LNCaP clone FGC (cell line): ENCODE measurements around the gene SEMA6A.
"Not testable (repeated sequence)": the region's sequence is repeated elsewhere in the genome, so short reads cannot be mapped to it uniquely, and the experiment has no call there.

ENCODE experiments used
- DNase-seq: peaks from one replicate; pipeline ENCODE4 v3.0.0-alpha.2; 2011; ENCODE audit warnings: low read depth
- H3K4me3 ChIP-seq: 2 replicates; pipeline ENCODE4 v1.5.1; 2011; ENCODE audit warnings: mild to moderate bottlenecking, low read depth, low read length, control low read depth
- TF ChIP-seq, protein P1 (sequence below): IDR thresholded peaks from 2 replicates; pipeline ENCODE4 v1.5.1; 2012; ENCODE audit warnings: mild to moderate bottlenecking; ENCODE audit not compliant: control insufficient read depth, insufficient read depth; ENCODE audit errors: extremely low read depth

Gene SEMA6A

DNA sequence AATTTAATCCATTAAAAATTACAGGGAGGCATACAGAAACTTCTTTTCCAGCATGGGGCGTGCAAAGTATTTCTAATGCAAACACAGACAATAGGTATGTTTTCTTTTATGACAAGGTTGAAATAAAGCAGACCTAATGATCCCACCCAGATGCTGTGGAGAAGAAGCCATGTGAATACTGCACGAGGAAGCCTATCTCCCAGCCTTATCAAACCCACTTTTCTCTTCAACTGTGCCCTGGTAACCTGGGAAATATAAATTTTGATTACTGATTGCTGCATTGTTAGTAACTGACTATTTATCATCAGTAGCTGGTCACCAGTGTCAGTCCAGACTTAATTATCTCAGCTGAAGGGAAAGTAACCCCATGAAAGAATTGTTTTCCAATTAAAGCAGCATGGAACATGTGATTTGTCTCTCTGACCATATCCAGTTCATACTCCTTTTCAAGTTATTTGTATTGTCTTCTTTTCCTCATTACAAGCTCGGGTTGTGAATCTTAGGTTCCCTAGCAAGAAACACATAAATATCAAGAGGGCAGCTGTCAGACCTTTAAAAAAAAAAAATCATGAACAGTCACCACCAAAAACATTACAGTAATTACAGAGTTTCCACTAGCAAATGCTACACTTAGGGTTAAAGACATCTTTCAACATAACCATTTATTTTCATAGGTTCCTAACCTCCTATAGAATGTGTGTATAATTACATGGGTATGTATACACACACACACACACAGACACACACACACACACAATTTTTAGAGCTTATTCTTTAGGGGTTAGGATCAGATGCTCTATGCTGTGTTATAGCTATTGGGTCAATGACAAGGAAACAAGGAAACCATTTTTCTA is 50.3 kb downstream of the SEMA6A start:
- no peak overlapping the region for H3K4me3 ChIP-seq
- TF ChIP-seq, protein P1, sequence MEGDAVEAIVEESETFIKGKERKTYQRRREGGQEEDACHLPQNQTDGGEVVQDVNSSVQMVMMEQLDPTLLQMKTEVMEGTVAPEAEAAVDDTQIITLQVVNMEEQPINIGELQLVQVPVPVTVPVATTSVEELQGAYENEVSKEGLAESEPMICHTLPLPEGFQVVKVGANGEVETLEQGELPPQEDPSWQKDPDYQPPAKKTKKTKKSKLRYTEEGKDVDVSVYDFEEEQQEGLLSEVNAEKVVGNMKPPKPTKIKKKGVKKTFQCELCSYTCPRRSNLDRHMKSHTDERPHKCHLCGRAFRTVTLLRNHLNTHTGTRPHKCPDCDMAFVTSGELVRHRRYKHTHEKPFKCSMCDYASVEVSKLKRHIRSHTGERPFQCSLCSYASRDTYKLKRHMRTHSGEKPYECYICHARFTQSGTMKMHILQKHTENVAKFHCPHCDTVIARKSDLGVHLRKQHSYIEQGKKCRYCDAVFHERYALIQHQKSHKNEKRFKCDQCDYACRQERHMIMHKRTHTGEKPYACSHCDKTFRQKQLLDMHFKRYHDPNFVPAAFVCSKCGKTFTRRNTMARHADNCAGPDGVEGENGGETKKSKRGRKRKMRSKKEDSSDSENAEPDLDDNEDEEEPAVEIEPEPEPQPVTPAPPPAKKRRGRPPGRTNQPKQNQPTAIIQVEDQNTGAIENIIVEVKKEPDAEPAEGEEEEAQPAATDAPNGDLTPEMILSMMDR, result no peak
- DNase-seq, result no peak

DNA sequence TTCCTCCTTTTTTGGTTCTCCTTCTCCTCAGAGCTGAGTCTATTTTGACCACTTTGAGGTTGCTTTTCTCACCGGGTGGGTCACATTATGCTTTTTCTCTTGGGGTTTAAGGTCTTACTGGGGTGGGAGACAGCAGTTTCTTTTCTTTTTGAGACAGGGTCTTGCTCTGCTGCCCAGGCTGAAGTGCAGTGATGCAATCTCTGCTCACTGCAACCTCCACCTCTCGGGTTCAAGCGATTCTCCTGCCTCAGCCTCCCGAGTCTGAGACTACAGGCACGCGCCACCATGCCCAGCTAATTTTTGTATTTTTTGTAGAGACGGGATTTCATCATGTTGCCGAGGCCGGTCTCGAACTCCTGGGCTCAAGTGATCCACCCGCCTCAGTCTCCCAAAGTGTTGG is 51.4 kb downstream of the SEMA6A start:
- DNase-seq, H3K4me3 ChIP-seq: not testable (repeated sequence)

DNA sequence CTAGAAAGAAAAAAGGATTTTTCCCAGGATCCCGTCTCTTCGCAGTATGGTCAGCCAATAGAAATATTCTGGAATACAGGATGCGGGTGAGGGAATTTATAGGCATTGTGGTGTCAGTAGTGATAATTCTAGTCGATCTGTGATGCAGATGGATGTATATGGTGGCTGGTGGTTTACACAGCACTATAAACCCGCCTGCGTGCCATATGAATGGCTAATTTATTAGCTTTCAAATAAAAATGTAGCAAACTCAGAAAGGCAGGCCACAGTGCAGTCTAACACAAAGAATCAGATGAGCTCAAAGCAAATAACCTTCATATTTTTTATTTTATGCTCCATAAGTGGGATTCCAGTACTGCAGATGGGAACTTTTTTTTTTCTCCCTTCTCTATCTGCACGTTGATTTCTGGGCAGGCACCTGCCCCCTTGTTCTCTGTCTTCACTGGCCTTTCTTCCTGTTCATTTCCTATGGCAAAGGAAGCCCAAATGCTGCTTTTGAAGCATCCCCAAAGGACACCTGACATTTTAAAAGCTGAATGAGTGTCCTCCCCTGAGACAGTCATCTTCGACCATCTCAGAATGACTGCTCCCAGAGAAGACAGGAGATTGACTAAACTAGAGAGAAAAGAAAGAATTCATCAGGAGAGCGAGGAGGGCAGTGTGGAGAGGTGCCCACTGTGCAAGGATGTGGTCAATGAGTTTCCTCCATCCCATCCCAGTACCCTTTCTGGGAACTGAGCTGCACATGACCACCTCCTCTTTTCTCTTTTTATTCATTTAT is 52.1 kb downstream of the SEMA6A start:
- H3K4me3 ChIP-seq, result no peak overlapping the region
- TF ChIP-seq, protein P1, result no peak
- no peak for DNase-seq

DNA sequence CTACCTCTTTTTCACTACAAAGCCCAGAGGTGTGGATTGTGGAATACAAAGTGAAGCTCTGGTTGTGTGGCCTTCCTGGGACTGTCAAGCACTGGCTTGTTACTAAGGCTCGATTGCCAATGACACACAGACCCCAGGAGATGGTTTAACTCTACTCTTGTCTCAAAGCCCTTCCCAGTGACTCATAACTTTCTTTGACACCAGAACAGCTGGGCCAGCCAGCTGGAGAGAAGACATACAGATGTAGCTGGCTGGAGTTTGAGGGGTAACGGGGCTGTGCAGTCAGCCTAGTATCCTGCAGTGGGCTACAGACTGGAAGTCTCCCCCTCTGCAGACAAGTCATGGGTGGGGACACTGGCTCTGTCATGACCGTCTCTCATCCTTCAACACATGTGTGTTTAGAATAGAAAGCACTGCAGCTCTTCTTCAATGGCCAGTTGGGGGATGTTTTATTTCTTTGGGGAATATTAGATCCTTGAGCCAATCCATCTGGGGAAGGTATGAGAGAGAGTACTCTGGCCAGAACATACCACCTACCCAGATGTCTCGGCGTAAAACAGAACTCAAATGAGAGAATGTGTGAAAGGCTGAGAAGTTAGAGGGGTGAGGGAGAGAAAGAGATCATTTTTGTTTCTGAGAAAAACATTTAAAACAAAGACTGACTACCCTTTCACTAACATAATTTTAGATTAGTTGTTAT is 53.3 kb downstream of the SEMA6A start:
- H3K4me3 ChIP-seq, result no peak overlapping the region
- TF ChIP-seq, protein P1, result no peak
- DNase-seq, result no peak

DNA sequence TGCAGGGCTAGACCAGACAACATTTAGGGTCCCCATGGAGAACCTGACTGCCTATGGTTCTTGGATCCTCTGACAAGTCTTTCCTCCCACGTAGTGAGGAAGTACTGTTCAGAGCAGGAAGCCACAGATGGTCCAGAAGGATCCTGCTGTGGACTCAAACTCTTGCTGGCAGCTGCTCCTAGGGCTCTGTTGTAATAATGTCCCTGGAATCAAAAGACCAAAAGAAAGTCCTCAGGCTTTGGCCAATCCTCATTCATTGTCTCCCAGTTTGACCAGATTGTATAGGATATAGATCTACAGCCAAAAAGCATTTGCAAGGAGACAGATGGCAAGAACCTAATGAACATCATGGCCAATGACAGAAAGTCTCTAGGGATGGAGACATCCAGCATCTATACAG is 53.9 kb downstream of the SEMA6A start:
- H3K4me3 ChIP-seq, result no peak overlapping the region
- TF ChIP-seq, protein P1, result no peak
- no peak for DNase-seq

DNA sequence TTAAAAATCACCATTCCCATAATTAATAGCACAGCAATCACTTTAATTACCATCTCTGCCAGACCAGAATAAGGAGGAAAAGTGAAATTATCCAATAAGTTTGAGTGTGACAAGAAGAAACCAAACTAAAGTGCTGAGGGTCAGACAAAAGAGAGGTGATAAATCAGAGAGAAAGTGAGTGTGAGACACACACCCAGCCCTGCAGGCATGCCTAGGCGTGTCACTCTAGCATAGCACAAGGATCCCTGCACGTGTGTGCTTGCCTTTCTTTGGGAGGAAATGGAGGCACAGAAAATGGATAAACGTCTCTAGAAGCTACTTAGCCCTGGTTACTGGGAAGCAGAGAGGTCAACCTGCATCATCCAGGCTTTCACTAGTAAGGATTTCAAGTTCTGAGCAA is 56.2 kb downstream of the SEMA6A start:
- TF ChIP-seq, protein P1, result no peak
- no peak overlapping the region for H3K4me3 ChIP-seq
- DNase-seq, result no peak

DNA sequence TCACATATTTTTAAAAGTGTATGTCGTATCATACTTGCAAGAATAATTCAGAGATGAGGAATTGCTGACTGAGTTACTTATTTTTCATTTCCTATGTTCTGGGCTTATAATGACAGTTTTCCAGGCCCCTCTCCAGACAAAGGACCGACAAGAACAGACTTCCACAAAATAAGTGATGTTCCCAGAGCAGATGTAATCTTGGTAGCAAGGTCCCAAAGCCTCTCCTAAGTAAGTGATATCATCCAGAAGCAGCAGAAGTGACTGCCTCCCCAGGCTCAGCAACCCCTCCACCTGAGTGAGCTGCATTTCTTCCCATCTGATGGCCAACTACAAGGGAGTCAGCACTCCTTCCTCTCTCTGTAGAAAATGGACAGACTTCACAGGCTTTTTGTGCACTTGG is 57.1 kb downstream of the SEMA6A start:
- no peak for DNase-seq
- TF ChIP-seq, protein P1, result no peak
- H3K4me3 ChIP-seq, result no peak overlapping the region
